Measurements from ENCODE around the gene L3MBTL2.

DNA sequence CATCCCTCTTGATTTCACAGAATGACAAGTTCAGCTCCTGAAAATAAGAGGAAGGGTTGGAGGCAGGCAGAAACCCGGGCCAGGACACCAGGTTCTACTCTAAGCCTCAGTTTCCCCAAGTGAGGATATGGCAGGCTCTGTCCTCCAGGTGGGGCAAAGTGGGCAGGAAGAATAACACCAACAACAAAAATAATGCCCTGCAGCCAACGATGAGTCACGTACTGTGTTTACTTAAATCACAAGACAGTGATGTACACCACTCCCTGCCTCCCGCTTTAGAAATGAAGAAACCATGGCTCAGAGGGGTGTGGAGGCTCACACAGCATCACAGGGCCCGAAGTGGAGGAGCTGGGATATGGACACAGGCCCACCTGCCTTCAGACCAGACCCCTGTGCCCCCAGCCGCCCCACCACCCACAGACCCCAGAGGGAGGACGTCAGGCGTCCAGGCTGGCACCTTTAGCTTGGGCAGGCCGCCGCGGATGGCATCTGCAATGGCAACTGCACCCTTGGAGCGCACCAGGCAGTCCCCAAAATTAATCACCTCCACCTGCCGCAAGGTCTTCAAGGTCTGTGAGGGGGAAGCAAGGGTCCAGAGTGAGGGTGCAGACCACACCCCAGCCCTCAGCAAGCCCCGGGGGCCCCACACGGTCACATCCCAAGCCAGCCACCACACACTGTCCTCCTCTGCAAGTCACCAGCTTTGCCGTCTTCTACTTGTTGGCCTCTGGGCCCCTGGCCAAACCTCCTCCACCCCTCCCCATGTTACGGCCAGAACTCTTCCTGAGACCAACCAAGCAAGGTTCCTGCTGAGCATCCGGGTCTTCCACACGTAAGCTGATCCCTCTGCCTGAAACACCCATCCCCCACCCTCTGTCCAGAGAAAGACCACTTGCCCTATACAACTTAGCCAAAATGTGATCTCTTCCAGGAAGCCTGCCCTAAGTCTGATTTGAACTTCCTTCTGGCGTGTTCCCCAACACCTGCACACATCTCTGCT is 51.4 kb downstream of the L3MBTL2 start:
- TF ChIP-seq, protein P1, sequence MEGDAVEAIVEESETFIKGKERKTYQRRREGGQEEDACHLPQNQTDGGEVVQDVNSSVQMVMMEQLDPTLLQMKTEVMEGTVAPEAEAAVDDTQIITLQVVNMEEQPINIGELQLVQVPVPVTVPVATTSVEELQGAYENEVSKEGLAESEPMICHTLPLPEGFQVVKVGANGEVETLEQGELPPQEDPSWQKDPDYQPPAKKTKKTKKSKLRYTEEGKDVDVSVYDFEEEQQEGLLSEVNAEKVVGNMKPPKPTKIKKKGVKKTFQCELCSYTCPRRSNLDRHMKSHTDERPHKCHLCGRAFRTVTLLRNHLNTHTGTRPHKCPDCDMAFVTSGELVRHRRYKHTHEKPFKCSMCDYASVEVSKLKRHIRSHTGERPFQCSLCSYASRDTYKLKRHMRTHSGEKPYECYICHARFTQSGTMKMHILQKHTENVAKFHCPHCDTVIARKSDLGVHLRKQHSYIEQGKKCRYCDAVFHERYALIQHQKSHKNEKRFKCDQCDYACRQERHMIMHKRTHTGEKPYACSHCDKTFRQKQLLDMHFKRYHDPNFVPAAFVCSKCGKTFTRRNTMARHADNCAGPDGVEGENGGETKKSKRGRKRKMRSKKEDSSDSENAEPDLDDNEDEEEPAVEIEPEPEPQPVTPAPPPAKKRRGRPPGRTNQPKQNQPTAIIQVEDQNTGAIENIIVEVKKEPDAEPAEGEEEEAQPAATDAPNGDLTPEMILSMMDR (IDR thresholded peaks at IDR 0.05 in 8 of 11, conservative IDR thresholded peaks at IDR 0.05 in 3 of 11) = no peak
- no peak for TF ChIP-seq POLR2A (IDR thresholded peaks at IDR 0.05)
- no peak for TF ChIP-seq POLR2AphosphoS5 (IDR thresholded peaks at IDR 0.05)

Measured in spleen (tissue), 7 donors.